Endothelial cell of umbilical vein (primary cell): ENCODE results near the gene CORO6. TPM values are rescaled to one million over a fixed set of nuclear protein-coding genes. Genes with fewer than 3 reads are reported as not detected.
A peak's percentile ranks its signal among the peaks of the same experiment; 100 is the strongest.

Experiments used
- BruUV-seq: library from RNA; stranded (reverse); fragments of 400-500 nt; replicated peaks from 2 replicates; lab custom pipeline; 2021; lab: Mats Ljungman, UMichigan
- CTCF ChIA-PET: fragments of 300-600, 350-600 bp; sonication (Branson Sonifier 250); formaldehyde crosslinking; loops from one replicate; lab custom pipeline; 2021; ENCODE audit warnings: antibody characterized with exemption, inconsistent platforms; lab: Charles Lee
- POLR2A ChIA-PET: fragments of 300-600, 350-600 bp; sonication (Branson Sonifier 250); formaldehyde crosslinking; loops from one replicate; lab custom pipeline; 2021; ENCODE audit warnings: antibody characterized with exemption, inconsistent platforms; lab: Charles Lee
- DNase-seq: peaks from one replicate; pipeline ENCODE4 v3.0.0-alpha.2; 2011; ENCODE audit warnings: low read depth, low spot score
- FAIRE-seq: peaks from 2 replicates; lab custom pipeline; 2011; peaks lifted over from hg19 to GRCh38; lab: Jason Lieb, UNC
- H2AFZ ChIP-seq: 2 replicates; pipeline ENCODE4 v1.6.0; 2012; ENCODE audit warnings: low read depth, low read length, control low read depth, inconsistent platforms
- H3K27ac ChIP-seq: 2 replicates; pipeline ENCODE4 v1.5.1; 2011; ENCODE audit warnings: low read depth, mild to moderate bottlenecking, control low read depth, low read length, moderate library complexity; ENCODE audit not compliant: insufficient read depth
- H3K27me3 ChIP-seq, 2 experiments: 2 replicates each; pipeline versions ENCODE4 v1.6.0 to v1.6.1; 2011; ENCODE audit warnings: low read length in 2 of 2, mixed read lengths in 1 of 2; ENCODE audit not compliant: control insufficient read depth in 2 of 2, insufficient read depth in 2 of 2
- H3K36me3 ChIP-seq, 2 experiments: 2 replicates in 1 of 2; 3 replicates in 1 of 2; pipeline ENCODE4 v1.5.1; 2011; ENCODE audit warnings: low read length in 2 of 2, mild to moderate bottlenecking in 1 of 2, moderate library complexity in 1 of 2; ENCODE audit not compliant: control insufficient read depth in 2 of 2, insufficient read depth in 2 of 2; ENCODE audit errors: extremely low read depth in 1 of 2
- H3K4me1 ChIP-seq: 3 replicates; pipeline ENCODE4 v1.5.1; 2011; ENCODE audit warnings: mild to moderate bottlenecking, low read length; ENCODE audit not compliant: control insufficient read depth, insufficient read depth; ENCODE audit errors: extremely low read depth
- H3K4me2 ChIP-seq: 2 replicates; pipeline ENCODE4 v1.6.1; 2011; ENCODE audit warnings: low read length, control low read depth, mixed read lengths; ENCODE audit not compliant: insufficient read depth
- H3K4me3 ChIP-seq, 3 experiments: fragments of 200-600 bp in 1 of 3; sonication (generic), shearing (Covaris generic) in 1 of 3; replicated peaks in 1 of 3; 2 replicates each; pipeline ENCODE4 v1.5.1; 2011 to 2016; ENCODE audit warnings: control low read depth in 3 of 3, low read length in 3 of 3, mild to moderate bottlenecking in 2 of 3, inconsistent platforms in 1 of 3, low read depth in 1 of 3, moderate library complexity in 1 of 3; ENCODE audit not compliant: insufficient read depth in 1 of 3
- H3K79me2 ChIP-seq: 2 replicates; pipeline ENCODE4 v1.6.0; 2012; ENCODE audit warnings: low read length, inconsistent platforms; ENCODE audit not compliant: control insufficient read depth, insufficient read depth
- H3K9ac ChIP-seq: replicated peaks from 2 replicates; pipeline ENCODE3; 2011; ENCODE audit warnings: low read length, control low read depth; ENCODE audit not compliant: insufficient read depth; ENCODE audit errors: extremely low read depth
- H3K9me1 ChIP-seq: replicated peaks from 3 replicates; pipeline ENCODE4 v1.6.0; 2011; ENCODE audit warnings: mild to moderate bottlenecking, low read length; ENCODE audit not compliant: control insufficient read depth, insufficient read depth; ENCODE audit errors: extremely low read depth
- H3K9me3 ChIP-seq: replicated peaks from 2 replicates; pipeline ENCODE4 v1.5.1; 2012; ENCODE audit warnings: low read length, inconsistent platforms; ENCODE audit not compliant: control insufficient read depth, insufficient read depth
- H4K20me1 ChIP-seq: replicated peaks from 2 replicates; pipeline ENCODE3; 2011; ENCODE audit warnings: mild to moderate bottlenecking, low read length; ENCODE audit not compliant: control insufficient read depth, insufficient read depth; ENCODE audit errors: extremely low read depth
- EZH2 ChIP-seq: IDR thresholded peaks from 2 replicates; pipeline ENCODE4 v1.6.1; 2012; ENCODE audit warnings: borderline replicate concordance, low read depth, mild to moderate bottlenecking, moderate library complexity, low read length, inconsistent platforms; ENCODE audit not compliant: severe bottlenecking
- FOS ChIP-seq: IDR thresholded peaks from 2 replicates; pipeline ENCODE4 v1.6.1; 2011; ENCODE audit warnings: mild to moderate bottlenecking, low read length, moderate library complexity, borderline replicate concordance; ENCODE audit not compliant: insufficient read depth
- GATA2 ChIP-seq: IDR thresholded peaks from 2 replicates; pipeline ENCODE4 v1.7.0; 2011; ENCODE audit warnings: low read depth, mild to moderate bottlenecking, moderate library complexity, mixed read lengths, low read length; ENCODE audit not compliant: insufficient read length, insufficient read depth
- MYC ChIP-seq: IDR thresholded peaks from one replicate; pipeline ENCODE4 v1.6.1; 2011; ENCODE audit warnings: mild to moderate bottlenecking, low read depth, low read length
- dilution Hi-C: fragments of 300-500 bp; cut with MboI; formaldehyde crosslinking; loops from one replicate; pipeline ENCODE4 v1.15.0; 2019; ENCODE audit warnings: low sequenced_read_pairs; ENCODE audit not compliant: extremely low pct_ligation_motif_present
- intact Hi-C: fragments of 100-400 bp; cut with micrococcal nuclease; formaldehyde crosslinking; loops from one replicate; pipeline ENCODE4 v1.10.0; 2022
- polyA plus RNA-seq, 4 experiments: library from polyadenylated mRNA; depleted of rRNA in 3 of 4; stranded (reverse) in 3 of 4; unstranded in 1 of 4; fragments of >200 nt; gene quantifications; 2 replicates each; pipeline versions ENCODE4 v1.2.1 to v1.2.3, GENCODE V29; 2011 to 2012; ENCODE audit warnings: missing spikeins in 1 of 4
- total RNA-seq: library from RNA; stranded (reverse); gene quantifications from 2 replicates; pipeline ENCODE4 v1.2.3, GENCODE V29; 2021
- TF ChIP-seq, protein P1 (sequence below), 2 donors: IDR thresholded peaks; 1 replicate in 1 of 2; 2 replicates in 1 of 2; pipeline ENCODE4 v1.5.1; 2011; ENCODE audit warnings: low read length in 2 of 2, mild to moderate bottlenecking in 2 of 2, moderate library complexity in 2 of 2, control low read depth in 1 of 2, inconsistent platforms in 1 of 2, low read depth in 1 of 2; ENCODE audit not compliant: insufficient read depth in 1 of 2; ENCODE audit errors: extremely low read depth in 1 of 2

The CORO6 gene
- total and polyA plus RNA-seq, 2 donors (not counting 3 experiments of a cell fraction or from before 2014, with no cell fraction given) = 10.7 to 14.7 TPM

DNA sequence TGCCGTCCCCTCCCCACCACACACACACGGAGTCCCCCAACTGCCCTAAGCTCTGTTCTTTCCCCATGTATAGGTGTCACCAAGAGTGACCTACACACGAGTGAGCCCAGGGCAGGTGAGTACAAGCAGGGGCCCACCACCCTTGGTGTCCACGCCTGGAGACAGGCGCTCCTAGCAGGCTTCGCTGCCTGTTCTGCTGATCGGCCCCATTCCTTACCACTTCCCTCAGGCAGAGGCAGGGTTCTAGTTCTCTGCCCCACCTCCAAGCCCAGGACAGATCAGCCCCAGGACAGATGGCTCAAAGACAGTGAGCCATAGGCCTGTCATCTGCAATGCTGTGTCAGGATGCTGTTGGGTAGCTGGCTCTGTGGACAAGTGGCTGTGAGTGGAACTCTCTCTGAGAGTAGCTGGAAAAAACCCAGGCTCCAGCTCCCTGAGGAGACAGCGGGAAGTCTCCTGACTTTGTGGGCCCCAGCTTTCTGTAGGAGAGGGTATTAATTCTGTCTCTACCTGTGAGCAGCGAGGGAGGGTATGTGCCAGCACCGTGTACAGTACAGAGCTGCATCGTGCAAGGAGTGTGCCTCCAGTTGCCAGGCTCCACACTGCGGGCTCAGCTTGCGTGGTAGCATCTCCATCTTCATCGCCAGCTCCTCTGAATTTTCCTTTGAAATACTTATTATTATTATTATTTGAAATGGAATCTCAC is 53.3 kb downstream of the CORO6 start:
- intact Hi-C loops (loop anchor here (5.0 kb wide), 3 partner anchors 48 to 277 kb away; partner anchors contain the start of genes NUFIP2 and TAOK1), dilution Hi-C loops (no loop called here)
- peak; percentile 21 for FAIRE-seq
- H3K9me1 ChIP-seq = no peaks in the 10 kb centered on the region
- peak overlapping the region in 2 of 3 experiments; percentile 46 to 62 for H3K4me3 ChIP-seq
- no TSS peak for BruUV-seq
- H3K79me2 ChIP-seq = no peaks in the 10 kb centered on the region
- no peaks in the 10 kb centered on the region for H3K27me3 ChIP-seq
- no peaks in the 10 kb centered on the region for H4K20me1 ChIP-seq
- H2AFZ ChIP-seq = peak overlapping the region; percentile 89
- no peak for DNase-seq
- H3K4me1 ChIP-seq = peaks cover 26% of the 10 kb centered on the region
- H3K4me2 ChIP-seq = peak overlapping the region; percentile 74
- H3K36me3 ChIP-seq = peaks cover 0 to 10% of the 10 kb centered on the region in 2 experiments
- H3K9me3 ChIP-seq = no peaks in the 10 kb centered on the region
- peak overlapping the region; percentile 24 for H3K27ac ChIP-seq
- H3K9ac ChIP-seq = peak overlapping the region; percentile 69
- TF ChIP-seq, protein P1, sequence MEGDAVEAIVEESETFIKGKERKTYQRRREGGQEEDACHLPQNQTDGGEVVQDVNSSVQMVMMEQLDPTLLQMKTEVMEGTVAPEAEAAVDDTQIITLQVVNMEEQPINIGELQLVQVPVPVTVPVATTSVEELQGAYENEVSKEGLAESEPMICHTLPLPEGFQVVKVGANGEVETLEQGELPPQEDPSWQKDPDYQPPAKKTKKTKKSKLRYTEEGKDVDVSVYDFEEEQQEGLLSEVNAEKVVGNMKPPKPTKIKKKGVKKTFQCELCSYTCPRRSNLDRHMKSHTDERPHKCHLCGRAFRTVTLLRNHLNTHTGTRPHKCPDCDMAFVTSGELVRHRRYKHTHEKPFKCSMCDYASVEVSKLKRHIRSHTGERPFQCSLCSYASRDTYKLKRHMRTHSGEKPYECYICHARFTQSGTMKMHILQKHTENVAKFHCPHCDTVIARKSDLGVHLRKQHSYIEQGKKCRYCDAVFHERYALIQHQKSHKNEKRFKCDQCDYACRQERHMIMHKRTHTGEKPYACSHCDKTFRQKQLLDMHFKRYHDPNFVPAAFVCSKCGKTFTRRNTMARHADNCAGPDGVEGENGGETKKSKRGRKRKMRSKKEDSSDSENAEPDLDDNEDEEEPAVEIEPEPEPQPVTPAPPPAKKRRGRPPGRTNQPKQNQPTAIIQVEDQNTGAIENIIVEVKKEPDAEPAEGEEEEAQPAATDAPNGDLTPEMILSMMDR (IDR thresholded peaks at IDR 0.05; ENCODE audit: extremely low read depth in 1 of 2, insufficient read depth in 1 of 2, low read depth in 1 of 2, low read length in 2 of 2) = no peak
- TF ChIP-seq FOS (no peak), MYC (no peak), GATA2 (no peak), EZH2 (no peak)
- ChIA-PET POLR2A (interaction anchor here (0.6 to 1.0 kb wide), 2 partner anchors 12 to 24 kb away, joined by 3 read pairs; partner anchors contain the start of gene ANKRD13B), CTCF (interaction anchor here (1.0 to 8.8 kb wide), 5 partner anchors 18 to 199 kb away, joined by 3 to 105 read pairs (median 6); no protein-coding TSS in a partner anchor)
